HCT116 (cell line): Measurements from ENCODE around the gene CRIP3. TPM values are rescaled to one million over a fixed set of nuclear protein-coding genes. Genes with fewer than 3 reads are reported as not detected.

Source experiments
- ATAC-seq: fragments of 200-7000 bp; cut with Tn5 transposase; 2 replicates; pipeline ENCODE4 v1.9.1; 2020; ENCODE audit warnings: mild to moderate bottlenecking, moderate library complexity
- BruUV-seq: library from RNA; stranded (reverse); fragments of 400-500 nt; replicated peaks from 2 replicates; lab custom pipeline; 2021; lab: Mats Ljungman, UMichigan
- CTCF ChIA-PET: fragments of 300-600 bp; sonication (Branson Sonifier 250); formaldehyde crosslinking; loops from one replicate; lab custom pipeline; 2021; ENCODE audit warnings: antibody characterized with exemption; lab: Charles Lee
- POLR2A ChIA-PET: fragments of 300-600, 350-600 bp; sonication (Branson Sonifier 250); formaldehyde crosslinking; loops from one replicate; lab custom pipeline; 2021; ENCODE audit warnings: antibody characterized with exemption; lab: Charles Lee
- RAD21 ChIA-PET, 2 experiments: fragments of 300-600 bp; sonication (Branson Sonifier 250); formaldehyde crosslinking; loops; one replicate each; lab custom pipeline; 2023; ENCODE audit warnings: low total read pairs in 2 of 2; ENCODE audit not compliant: uncharacterized antibody in 2 of 2, unreplicated experiment in 2 of 2, low non-redundant PET in 1 of 2; lab: Charles Lee
- DNase-seq: peaks from one replicate; pipeline ENCODE4 v3.0.0-alpha.2; 2010; ENCODE audit warnings: low read depth, low spot score
- H2AFZ ChIP-seq: fragments of 200-600 bp; shearing (Covaris generic), sonication (generic); 2 replicates; pipeline ENCODE4 v1.6.1; 2017; ENCODE audit warnings: low read depth, mixed run types, mixed read lengths, antibody characterized with exemption, low read length; ENCODE audit not compliant: poor library complexity, severe bottlenecking
- H3K27ac ChIP-seq: 2 replicates; pipeline ENCODE4 v1.5.1; 2012; ENCODE audit warnings: low read depth, low read length
- H3K27me3 ChIP-seq: fragments of 200-600 bp; sonication (generic); 2 replicates; pipeline ENCODE4 v1.6.1; 2016; ENCODE audit warnings: mixed run types, low read length, mixed read lengths; ENCODE audit not compliant: insufficient read depth
- H3K36me3 ChIP-seq, 2 experiments: fragments of 200-500 bp in 1 of 2; fragments of 200-600 bp in 1 of 2; sonication (Bioruptor generic) in 1 of 2; sonication (generic) in 1 of 2; 2 replicates each; pipeline versions ENCODE4 v1.5.1 to v1.6.1; 2014 to 2016; ENCODE audit warnings: low read length in 2 of 2, inconsistent platforms in 1 of 2, mixed read lengths in 1 of 2, mixed run types in 1 of 2; ENCODE audit not compliant: insufficient read depth in 2 of 2, control insufficient read depth in 1 of 2
- H3K4me1 ChIP-seq, 2 experiments: fragments of 200-600 bp in 1 of 2; sonication (generic) in 1 of 2; 2 replicates each; pipeline versions ENCODE4 v1.5.1 to v1.6.1; 2012 to 2017; ENCODE audit warnings: low read length in 2 of 2, inconsistent platforms in 1 of 2, mild to moderate bottlenecking in 1 of 2, mixed read lengths in 1 of 2, mixed run types in 1 of 2, moderate library complexity in 1 of 2; ENCODE audit not compliant: insufficient read depth in 2 of 2, control insufficient read depth in 1 of 2
- H3K4me2 ChIP-seq: fragments of 200-600 bp; sonication (generic); 2 replicates; pipeline ENCODE4 v1.6.1; 2017; ENCODE audit warnings: mixed run types, low read length, mixed read lengths
- H3K4me3 ChIP-seq, 2 experiments: fragments of 200-600 bp in 1 of 2; sonication (generic) in 1 of 2; replicated peaks in 1 of 2; 2 replicates each; pipeline ENCODE4 v1.5.1; 2011 to 2016; ENCODE audit warnings: low read length in 2 of 2, control low read depth in 1 of 2, low read depth in 1 of 2, mild to moderate bottlenecking in 1 of 2, mixed read lengths in 1 of 2, mixed run types in 1 of 2
- H3K79me2 ChIP-seq: fragments of 200-600 bp; sonication (generic); 2 replicates; pipeline ENCODE4 v1.6.1; 2017; ENCODE audit warnings: mild to moderate bottlenecking, mixed run types, low read length, moderate library complexity, mixed read lengths; ENCODE audit not compliant: insufficient read depth
- H3K9ac ChIP-seq: fragments of 200-600 bp; sonication (generic); 2 replicates; pipeline ENCODE4 v1.6.1; 2016; ENCODE audit warnings: low read length, mixed read lengths
- H3K9me2 ChIP-seq: fragments of 200-600 bp; sonication (generic), shearing (Covaris generic); 2 replicates; pipeline ENCODE4 v1.6.1; 2017; ENCODE audit warnings: mixed run types, mild to moderate bottlenecking, moderate library complexity; ENCODE audit not compliant: insufficient read depth
- H3K9me3 ChIP-seq, 2 experiments: fragments of 200-500 bp in 1 of 2; fragments of 200-600 bp in 1 of 2; sonication (Bioruptor generic) in 1 of 2; sonication (generic) in 1 of 2; 2 replicates each; pipeline ENCODE4 v1.6.1; 2014 to 2017; ENCODE audit warnings: low read length in 2 of 2, mixed read lengths in 2 of 2, inconsistent platforms in 1 of 2, low read depth in 1 of 2, mild to moderate bottlenecking in 1 of 2, mixed run types in 1 of 2, moderate library complexity in 1 of 2; ENCODE audit not compliant: control insufficient read depth in 1 of 2, insufficient read depth in 1 of 2
- H4K20me1 ChIP-seq: fragments of 200-600 bp; sonication (generic), shearing (Covaris generic); 2 replicates; pipeline ENCODE4 v1.6.1; 2017; ENCODE audit warnings: mixed run types, mild to moderate bottlenecking, moderate library complexity; ENCODE audit not compliant: insufficient read depth
- CBX3 ChIP-seq: IDR thresholded peaks from 2 replicates; pipeline ENCODE4 v1.6.1; 2012; ENCODE audit warnings: low read depth
- EGR1 ChIP-seq: IDR thresholded peaks from 2 replicates; pipeline ENCODE4 v1.6.1; 2012; ENCODE audit warnings: low read depth
- ELF1 ChIP-seq: IDR thresholded peaks from 2 replicates; pipeline ENCODE4 v1.6.1; 2012; ENCODE audit warnings: low read depth, borderline replicate concordance
- EZH2 ChIP-seq: fragments of 200-600 bp; sonication (generic); IDR thresholded peaks from 2 replicates; pipeline ENCODE4 v1.6.1; 2017; ENCODE audit warnings: antibody characterized with exemption, mixed run types
- FOSL1 ChIP-seq: IDR thresholded peaks from 2 replicates; pipeline ENCODE4 v1.6.1; 2012; ENCODE audit warnings: low read depth
- JUND ChIP-seq: IDR thresholded peaks from 2 replicates; pipeline ENCODE4 v1.6.1; 2012
- MAX ChIP-seq: IDR thresholded peaks from 2 replicates; pipeline ENCODE4 v1.6.1; 2012
- POLR2A ChIP-seq: IDR thresholded peaks from 2 replicates; pipeline ENCODE4 v1.7.0; 2011; ENCODE audit warnings: borderline replicate concordance; ENCODE audit not compliant: insufficient read depth, insufficient read length; ENCODE audit errors: extremely low read depth
- POLR2AphosphoS5 ChIP-seq: IDR thresholded peaks from 2 replicates; pipeline ENCODE4 v1.6.1; 2011; ENCODE audit warnings: mild to moderate bottlenecking, low read depth, low read length, moderate library complexity
- REST ChIP-seq: IDR thresholded peaks from 2 replicates; pipeline ENCODE4 v1.6.1; 2012; ENCODE audit warnings: low read depth
- SRF ChIP-seq: IDR thresholded peaks from 2 replicates; pipeline ENCODE4 v1.6.1; 2012; ENCODE audit warnings: low read depth
- YY1 ChIP-seq: IDR thresholded peaks from 2 replicates; pipeline ENCODE4 v1.6.1; 2011; ENCODE audit warnings: low read length, low read depth, moderate library complexity, mild to moderate bottlenecking; ENCODE audit not compliant: insufficient replicate concordance; ENCODE audit errors: extremely low read depth
- ZFX ChIP-seq: fragments of 450-650 bp; IDR thresholded peaks from 2 replicates; pipeline ENCODE4 v1.6.1; 2017
- ZNF274 ChIP-seq: fragments of 200-500 bp; sonication (Bioruptor generic); IDR thresholded peaks from 2 replicates; pipeline ENCODE4 v1.6.1; 2014; ENCODE audit warnings: mild to moderate bottlenecking, low read depth, low read length, inconsistent platforms
- intact Hi-C: fragments of 100-400 bp; cut with micrococcal nuclease; formaldehyde crosslinking; loops from 2 replicates; pipeline ENCODE4 v1.10.0; 2022
- total RNA-seq: library from RNA; stranded (reverse); gene quantifications from one replicate; pipeline ENCODE4 v1.2.1, GENCODE V29; 2021; ENCODE audit not compliant: unreplicated experiment
- TF ChIP-seq, protein P1 (sequence below): IDR thresholded peaks from 2 replicates; pipeline ENCODE4 v1.6.1; 2012
- TF ChIP-seq, protein P2 (sequence below), 3 experiments: fragments of 200-600 bp in 1 of 3; sonication (generic) in 1 of 3; IDR thresholded peaks in 2 of 3; conservative IDR thresholded peaks in 1 of 3; 2 replicates each; pipeline ENCODE4 v1.5.1; 2012 to 2017; ENCODE audit warnings: low read depth in 2 of 3, low read length in 2 of 3, antibody characterized with exemption in 1 of 3, borderline replicate concordance in 1 of 3, control low read depth in 1 of 3, mild to moderate bottlenecking in 1 of 3, mixed read lengths in 1 of 3, mixed run types in 1 of 3, moderate library complexity in 1 of 3; ENCODE audit not compliant: insufficient read depth in 1 of 3

CRIP3 gene
- total RNA-seq, 1 experiment from 2014 or later, result not detected

DNA sequence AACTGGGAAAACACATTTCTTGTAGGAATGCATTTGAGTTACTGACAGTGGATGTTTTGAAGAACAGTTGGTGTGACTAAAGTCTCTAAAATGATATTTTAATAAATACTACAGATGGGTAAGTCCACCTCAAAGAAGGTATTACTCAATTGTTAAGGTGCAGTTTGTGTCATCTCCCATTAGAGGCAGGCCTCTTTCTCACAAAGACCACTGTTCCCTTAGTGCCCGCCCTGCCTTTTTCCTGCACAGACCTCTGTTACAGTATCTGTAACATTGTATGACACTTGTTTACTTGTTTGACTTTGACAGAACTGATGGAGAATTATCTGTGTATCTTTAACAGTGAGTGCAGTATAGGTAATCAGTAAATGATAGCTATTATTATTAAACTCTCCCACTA is 5.2 kb upstream of the CRIP3 start:
- peaks cover 2 to 8% of the 10 kb centered on the region in 2 experiments; a peak in 3 of 4 replicates for H3K4me1 ChIP-seq
- ATAC-seq (no peak), DNase-seq (no peak)
- POLR2A ChIA-PET, result no interaction called here
- H3K9me3 ChIP-seq, result no peaks in the 10 kb centered on the region
- H2AFZ ChIP-seq, result no peak overlapping the region
- no peak for TF ChIP-seq FOSL1
- no peak overlapping the region for H3K4me2 ChIP-seq
- H3K79me2 ChIP-seq, result no peaks in the 10 kb centered on the region
- intact Hi-C loops, result no loop called here
- H3K4me3 ChIP-seq, result no peak overlapping the region
- no peak overlapping the region for H3K9ac ChIP-seq
- RAD21 ChIA-PET, result no interaction called here
- CTCF ChIA-PET, result interaction anchor here (1.5 kb wide), 1 partner anchor 20 kb away, joined by 6 read pairs; no protein-coding TSS in a partner anchor
- no peaks in the 10 kb centered on the region for H3K36me3 ChIP-seq
- H4K20me1 ChIP-seq, result no peaks in the 10 kb centered on the region
- no TSS peak for BruUV-seq
- H3K27ac ChIP-seq, result no peak overlapping the region
- H3K27me3 ChIP-seq, result no peaks in the 10 kb centered on the region
- no peaks in the 10 kb centered on the region for H3K9me2 ChIP-seq

DNA sequence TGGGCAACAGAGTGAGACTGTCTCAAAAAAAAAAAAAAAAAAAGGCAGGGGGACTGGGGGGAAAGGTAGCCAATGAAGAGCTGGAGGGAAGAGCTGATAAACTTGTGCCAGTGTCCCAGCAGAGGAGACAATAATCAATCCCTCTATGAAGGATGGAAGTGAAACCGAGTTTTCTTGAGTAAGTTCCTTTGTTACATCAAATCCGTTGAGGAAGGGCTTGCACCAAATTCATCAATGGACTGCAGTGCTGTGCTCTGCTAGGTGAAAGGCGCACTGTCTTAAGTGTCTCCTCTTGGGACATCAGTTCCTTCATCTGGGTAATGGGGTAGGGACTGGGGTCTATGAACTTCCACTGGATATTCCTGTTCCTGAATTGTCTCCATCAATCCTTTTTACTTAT is 3.0 kb upstream of the CRIP3 start:
- Histone ChIP-seq H3K36me3 (no peaks in the 10 kb centered on the region), H3K79me2 (no peaks in the 10 kb centered on the region), H2AFZ (no peak overlapping the region), H3K4me1 (peaks cover 2 to 8% of the 10 kb centered on the region in 2 experiments; a peak in 3 of 4 replicates), H4K20me1 (no peaks in the 10 kb centered on the region), H3K27ac (no peak overlapping the region), H3K9ac (no peak overlapping the region), H3K9me3 (no peaks in the 10 kb centered on the region), H3K4me3 (no peak overlapping the region), H3K9me2 (no peaks in the 10 kb centered on the region), H3K27me3 (no peaks in the 10 kb centered on the region), H3K4me2 (no peak overlapping the region)
- intact Hi-C loops, result no loop called here
- DNase-seq (no peak), ATAC-seq (no peak)
- ChIA-PET RAD21 (no interaction called here), POLR2A (no interaction called here), CTCF (no interaction called here)
- BruUV-seq, result no TSS peak
- TF ChIP-seq, protein P1, sequence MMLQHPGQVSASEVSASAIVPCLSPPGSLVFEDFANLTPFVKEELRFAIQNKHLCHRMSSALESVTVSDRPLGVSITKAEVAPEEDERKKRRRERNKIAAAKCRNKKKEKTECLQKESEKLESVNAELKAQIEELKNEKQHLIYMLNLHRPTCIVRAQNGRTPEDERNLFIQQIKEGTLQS, result no peak
- TF ChIP-seq SRF (no peak), EZH2 (no peak), POLR2AphosphoS5 (no peak), ZNF274 (no peak), YY1 (no peak), REST (no peak), POLR2A (no peak), ZFX (no peak), JUND (no peak), EGR1 (no peak), MAX (no peak), CBX3 (no peak), FOSL1 (no peak), ELF1 (no peak)
- TF ChIP-seq, protein P2, sequence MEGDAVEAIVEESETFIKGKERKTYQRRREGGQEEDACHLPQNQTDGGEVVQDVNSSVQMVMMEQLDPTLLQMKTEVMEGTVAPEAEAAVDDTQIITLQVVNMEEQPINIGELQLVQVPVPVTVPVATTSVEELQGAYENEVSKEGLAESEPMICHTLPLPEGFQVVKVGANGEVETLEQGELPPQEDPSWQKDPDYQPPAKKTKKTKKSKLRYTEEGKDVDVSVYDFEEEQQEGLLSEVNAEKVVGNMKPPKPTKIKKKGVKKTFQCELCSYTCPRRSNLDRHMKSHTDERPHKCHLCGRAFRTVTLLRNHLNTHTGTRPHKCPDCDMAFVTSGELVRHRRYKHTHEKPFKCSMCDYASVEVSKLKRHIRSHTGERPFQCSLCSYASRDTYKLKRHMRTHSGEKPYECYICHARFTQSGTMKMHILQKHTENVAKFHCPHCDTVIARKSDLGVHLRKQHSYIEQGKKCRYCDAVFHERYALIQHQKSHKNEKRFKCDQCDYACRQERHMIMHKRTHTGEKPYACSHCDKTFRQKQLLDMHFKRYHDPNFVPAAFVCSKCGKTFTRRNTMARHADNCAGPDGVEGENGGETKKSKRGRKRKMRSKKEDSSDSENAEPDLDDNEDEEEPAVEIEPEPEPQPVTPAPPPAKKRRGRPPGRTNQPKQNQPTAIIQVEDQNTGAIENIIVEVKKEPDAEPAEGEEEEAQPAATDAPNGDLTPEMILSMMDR (IDR thresholded peaks at IDR 0.05 in 2 of 3, conservative IDR thresholded peaks at IDR 0.05 in 1 of 3; ENCODE audit: borderline replicate concordance in 1 of 3, insufficient read depth in 1 of 3, low read depth in 2 of 3, low read length in 2 of 3), result no peak
